Progenitor cell of endocrine pancreas (in vitro differentiated cells): ENCODE data around the gene TGIF2LY. TPM values are rescaled to one million over a fixed set of nuclear protein-coding genes. Genes with fewer than 3 reads are reported as not detected.
"Not testable (repeated sequence)": the region's sequence is repeated elsewhere in the genome, so short reads cannot be mapped to it uniquely, and the experiment has no call there.

Source experiments
- DNase-seq: peaks from one replicate; pipeline ENCODE4 v3.0.0; 2021; ENCODE audit warnings: low spot score; ENCODE audit not compliant: unreplicated experiment
- H3K27ac Mint-ChIP-seq: 2 replicates; pipeline ENCODE4 v1.8.0; 2021; ENCODE audit warnings: mild to moderate bottlenecking, moderate library complexity, mixed read lengths
- H3K27me3 Mint-ChIP-seq: 2 replicates; pipeline ENCODE4 v1.8.0; 2021; ENCODE audit warnings: mixed read lengths
- H3K36me3 Mint-ChIP-seq: 2 replicates; pipeline ENCODE4 v1.8.0; 2022; ENCODE audit warnings: mixed read lengths; ENCODE audit not compliant: insufficient read depth
- H3K4me1 Mint-ChIP-seq: 2 replicates; pipeline ENCODE4 v1.8.0; 2021; ENCODE audit warnings: low read depth, mixed read lengths
- H3K4me3 Mint-ChIP-seq: 2 replicates; pipeline ENCODE4 v1.8.0; 2021; ENCODE audit warnings: low read depth, mild to moderate bottlenecking, moderate library complexity, mixed read lengths
- H3K9me3 Mint-ChIP-seq: 2 replicates; pipeline ENCODE4 v1.8.0; 2021; ENCODE audit warnings: low read depth, mixed read lengths
- long read RNA-seq: library from polyadenylated mRNA; unstranded; transcript quantifications from one replicate; pipeline ENCODE4 v2.0.0, GENCODE V29; 2020
- total RNA-seq: library from RNA; stranded (reverse); gene quantifications from 2 replicates; pipeline ENCODE4 v1.2.1, GENCODE V29; 2021

TGIF2LY gene
- not detected in 2 replicates for total RNA-seq
- long read RNA-seq = 0 reads

DNA sequence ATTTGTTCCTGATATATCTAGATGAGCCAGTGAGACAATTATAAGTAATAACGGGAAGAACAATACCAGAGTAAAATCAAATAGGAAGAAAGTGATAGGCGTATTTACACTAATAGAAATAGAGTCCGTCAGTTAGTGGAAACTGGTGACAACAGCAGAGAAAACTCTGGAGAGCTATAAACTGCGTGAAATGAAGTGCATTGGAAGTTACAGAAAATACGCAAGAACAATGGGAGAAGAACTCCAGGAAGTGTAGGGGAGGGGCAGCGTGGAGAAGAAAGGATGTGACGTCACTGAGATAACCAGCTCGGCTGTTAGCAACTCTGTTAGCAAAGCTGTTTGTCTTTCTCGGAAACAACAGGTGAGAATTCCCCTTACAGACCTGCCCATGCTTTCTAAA is at the start of gene TGIF2LY:
TSS of gene TGIF2LY (plus strand) at position 301 of the 400 bp plus-strand sequence. CDS start 178 bp downstream, outside the sequence.
- H3K9me3 Mint-ChIP-seq, H3K27me3 Mint-ChIP-seq, H3K36me3 Mint-ChIP-seq, H3K4me3 Mint-ChIP-seq, H3K27ac Mint-ChIP-seq, H3K4me1 Mint-ChIP-seq, DNase-seq: not testable (repeated sequence)
